RWPE1 (cell line): ENCODE results near the gene DVL2.

Experiments used
- CTCF ChIA-PET: fragments of 350-600 bp; sonication (Branson Sonifier 250); formaldehyde crosslinking; extraction: SDS; loops from one replicate; lab custom pipeline; 2021; lab: Yijun Ruan, JAX
- POLR2A ChIA-PET: fragments of 400-600 bp; formaldehyde crosslinking; extraction: SDS; loops from one replicate; lab custom pipeline; 2020; ENCODE audit warnings: antibody characterized with exemption; ENCODE audit not compliant: low non-redundant PET; lab: Yijun Ruan, JAX
- DNase-seq: peaks from one replicate; pipeline ENCODE4 v3.0.0; 2012; ENCODE audit warnings: low spot score
- H3K27ac ChIP-seq: fragments of 450-650 bp; 2 replicates; pipeline ENCODE4 v1.5.1; 2017
- CTCF ChIP-seq: fragments of 450-650 bp; conservative IDR thresholded peaks from 2 replicates; pipeline ENCODE4 v1.5.1; 2017; ENCODE audit warnings: low read depth, mild to moderate bottlenecking

The DVL2 gene

DNA sequence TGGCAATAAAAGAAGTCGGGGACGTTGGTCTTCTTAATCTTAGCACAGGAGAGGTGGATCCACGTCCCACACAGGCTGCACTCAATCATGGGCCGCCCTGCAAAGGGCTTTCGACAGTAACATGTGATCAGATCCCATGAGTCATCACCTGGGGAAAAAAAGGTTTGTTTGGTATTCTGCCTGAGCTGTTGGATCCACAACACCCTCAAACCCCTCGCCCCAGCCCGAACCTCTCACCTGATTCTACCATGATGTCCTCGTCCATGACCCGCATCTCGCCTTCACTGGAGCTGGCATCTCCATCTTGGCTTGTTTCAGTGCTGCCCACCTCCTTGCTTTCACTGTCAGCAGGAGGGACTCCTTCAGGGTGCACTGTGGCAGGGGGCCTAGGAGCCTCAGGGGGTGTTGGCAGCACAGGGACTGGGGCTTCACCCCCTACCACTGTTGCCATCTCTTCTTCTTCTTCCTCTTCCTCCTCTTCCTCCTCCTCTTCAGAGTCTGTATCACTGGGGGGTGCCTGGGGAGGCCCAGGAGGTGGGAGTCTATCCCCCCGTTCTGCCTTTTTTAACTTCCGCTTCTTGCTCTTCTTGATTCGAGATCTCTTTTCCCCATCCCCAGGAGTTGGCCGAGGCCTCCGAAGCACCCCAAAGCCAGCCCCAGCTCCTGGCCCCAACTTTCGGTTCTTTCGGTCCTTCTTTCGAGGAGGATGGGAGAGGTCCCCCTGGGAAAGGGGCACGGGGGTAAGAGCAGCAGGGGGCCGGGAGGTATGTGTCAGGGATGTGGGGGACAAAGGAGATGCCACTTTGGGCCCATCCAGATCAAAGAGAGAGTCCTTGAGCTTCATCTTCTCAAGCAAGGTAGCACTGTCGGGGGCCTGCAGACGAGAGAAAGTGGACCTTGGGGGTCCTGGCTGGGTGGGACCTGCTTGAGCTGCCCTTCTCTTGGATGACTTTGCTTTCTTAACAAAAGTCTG lies 1.7 kb upstream of the DVL2 start:
- CTCF ChIA-PET: interaction anchor here (0.6 kb wide), 1 partner anchor 325 kb away, joined by 3 read pairs; no protein-coding TSS in a partner anchor
- no peak for TF ChIP-seq CTCF
- DNase-seq: peak; percentile 44
- POLR2A ChIA-PET: interaction anchor here (0.8 kb wide), 1 partner anchor 1301 kb away, joined by 3 read pairs; no protein-coding TSS in a partner anchor
- H3K27ac ChIP-seq: peak overlapping the region; percentile 95

DNA sequence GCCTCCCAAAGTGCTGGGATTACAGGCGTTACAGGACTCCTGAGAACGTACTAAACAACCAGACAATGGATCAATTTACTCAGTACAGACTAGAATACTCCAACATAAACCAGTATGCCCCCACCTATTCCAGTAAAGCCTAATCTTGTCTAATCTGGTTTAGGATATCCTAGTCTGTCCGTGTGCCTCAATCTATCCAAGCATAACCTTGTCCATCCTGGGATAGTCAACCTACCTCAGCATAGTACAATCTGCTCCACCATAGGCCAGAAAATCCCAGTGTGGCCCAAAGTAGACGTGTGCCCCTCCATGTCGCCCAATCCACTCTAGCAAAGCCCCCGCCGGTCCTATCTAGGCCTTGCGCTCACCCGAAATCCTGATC lies 625 bp downstream of the DVL2 start:
- TF ChIP-seq CTCF: no peak
- H3K27ac ChIP-seq: peak overlapping the region; percentile 95
- CTCF ChIA-PET: interaction anchor here (0.9 to 1.4 kb wide), 3 partner anchors 26 to 63 kb away, joined by 3 to 7 read pairs (median 3); no protein-coding TSS in a partner anchor
- POLR2A ChIA-PET: interaction anchor here (0.6 kb wide), 1 partner anchor 64 kb away, joined by 3 read pairs; no protein-coding TSS in a partner anchor
- no peak for DNase-seq

- ChIA-PET POLR2A (interaction anchor here (1.4 kb wide), 1 partner anchor 11 kb away, joined by 3 read pairs; no protein-coding TSS in a partner anchor), CTCF (interaction anchor here (0.7 kb wide), 1 partner anchor 12 kb away, joined by 8 read pairs; no protein-coding TSS in a partner anchor)
- no peak for DNase-seq
- no peak overlapping the region for H3K27ac ChIP-seq
- TF ChIP-seq CTCF: no peak
These were observed 2.2 kb downstream of the DVL2 start for GRCh38 chr17:7232114-7232513.

DNA sequence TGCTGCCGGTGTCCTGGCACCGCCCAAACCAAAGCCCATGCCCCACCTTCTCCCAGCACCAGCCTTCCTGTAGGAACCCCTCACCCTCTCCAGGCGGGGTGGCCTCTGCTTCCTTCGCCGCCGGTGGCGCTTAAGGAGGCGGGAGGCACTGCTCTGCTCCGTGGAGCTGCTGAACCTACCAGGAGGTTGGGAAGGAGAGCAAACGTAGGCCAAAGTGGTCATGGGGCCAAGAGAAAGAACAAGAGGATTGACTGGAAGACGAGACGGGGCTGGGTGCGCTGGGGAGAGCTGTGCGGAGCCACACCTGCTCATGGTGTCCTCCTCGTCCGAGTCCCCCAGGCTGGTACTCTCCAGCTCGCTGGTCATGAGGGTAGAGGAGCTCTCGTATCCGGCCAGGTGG lies 4.8 kb downstream of the DVL2 start:
- TF ChIP-seq CTCF: no peak
- ChIA-PET POLR2A (no interaction called here), CTCF (interaction anchor here (0.6 kb wide), 1 partner anchor 207 kb away, joined by 3 read pairs; no protein-coding TSS in a partner anchor)
- no peak for DNase-seq
- peak overlapping the region; percentile 99 for H3K27ac ChIP-seq

- DNase-seq: no peak
- peak overlapping the region; percentile 99 for H3K27ac ChIP-seq
- ChIA-PET CTCF (no interaction called here), POLR2A (no interaction called here)
- TF ChIP-seq CTCF: no peak
These were observed 5.4 kb downstream of the DVL2 start for GRCh38 chr17:7228920-7229319.
